GM23338 (cell line): ENCODE measurements around the gene FGGY. TPM values are rescaled to one million over a fixed set of nuclear protein-coding genes. Genes with fewer than 3 reads are reported as not detected.

Experiments
- ATAC-seq: fragments of 200-7000 bp; cut with Tn5 transposase; 3 replicates; pipeline ENCODE4 v1.9.1; 2020
- DNase-seq: peaks from one replicate; pipeline ENCODE4 v3.0.0-alpha.2; 2015; ENCODE audit warnings: low spot score
- H2AFZ ChIP-seq: fragments of 200-600 bp; sonication (generic); 2 replicates; pipeline ENCODE4 v1.8.0; 2016; ENCODE audit warnings: antibody characterized with exemption, mild to moderate bottlenecking, moderate library complexity
- H3F3A ChIP-seq: fragments of 200-600 bp; sonication (generic); replicated peaks from 2 replicates; pipeline ENCODE4 v1.8.0; 2017; ENCODE audit warnings: antibody characterized with exemption, mixed run types, low read depth
- H3K27ac ChIP-seq: fragments of 200-600 bp; sonication (generic); 2 replicates; pipeline ENCODE4 v1.6.1; 2016; ENCODE audit warnings: low read depth
- H3K27me3 ChIP-seq: fragments of 200-600 bp; sonication (generic); 2 replicates; pipeline ENCODE4 v1.8.0; 2016; ENCODE audit warnings: mild to moderate bottlenecking, mixed run types, moderate library complexity; ENCODE audit not compliant: insufficient read depth
- H3K36me3 ChIP-seq: fragments of 200-600 bp; sonication (generic); 2 replicates; pipeline ENCODE4 v1.8.0; 2016; ENCODE audit warnings: mild to moderate bottlenecking; ENCODE audit not compliant: insufficient read depth
- H3K4me1 ChIP-seq: fragments of 200-600 bp; sonication (generic); 2 replicates; pipeline ENCODE4 v1.8.0; 2016; ENCODE audit warnings: mild to moderate bottlenecking, moderate library complexity; ENCODE audit not compliant: insufficient read depth
- H3K4me2 ChIP-seq: fragments of 200-600 bp; sonication (generic); 2 replicates; pipeline ENCODE4 v1.7.1; 2017; ENCODE audit warnings: mixed run types
- H3K4me3 ChIP-seq: fragments of 200-600 bp; sonication (generic); 2 replicates; pipeline ENCODE4 v1.6.1; 2016; ENCODE audit warnings: mixed run types
- H3K79me2 ChIP-seq: fragments of 200-600 bp; sonication (generic); replicated peaks from 2 replicates; pipeline ENCODE4 v1.8.0; 2017; ENCODE audit warnings: mild to moderate bottlenecking; ENCODE audit not compliant: insufficient read depth
- H3K9me2 ChIP-seq: fragments of 200-600 bp; sonication (generic); 2 replicates; pipeline ENCODE4 v1.8.0; 2017; ENCODE audit not compliant: insufficient read depth
- H4K20me1 ChIP-seq: fragments of 200-600 bp; sonication (generic); replicated peaks from 2 replicates; pipeline ENCODE4 v1.8.0; 2017; ENCODE audit warnings: mild to moderate bottlenecking; ENCODE audit not compliant: insufficient read depth
- H3K27ac Mint-ChIP-seq: 2 replicates; pipeline ENCODE4 v1.8.0; 2020; ENCODE audit warnings: inconsistent platforms, mild to moderate bottlenecking, moderate library complexity, mixed read lengths
- H3K27me3 Mint-ChIP-seq: 3 replicates; pipeline ENCODE4 v1.8.0; 2022; ENCODE audit warnings: low read depth, mild to moderate bottlenecking, moderate library complexity, mixed read lengths, inconsistent platforms; ENCODE audit not compliant: insufficient read depth, poor library complexity
- H3K36me3 Mint-ChIP-seq: 3 replicates; pipeline ENCODE4 v1.8.0; 2021; ENCODE audit warnings: low read depth, mild to moderate bottlenecking, inconsistent platforms, moderate library complexity, mixed read lengths
- H3K4me1 Mint-ChIP-seq: 3 replicates; pipeline ENCODE4 v1.8.0; 2020; ENCODE audit warnings: mild to moderate bottlenecking, inconsistent platforms, mixed read lengths
- H3K4me3 Mint-ChIP-seq: 3 replicates; pipeline ENCODE4 v1.8.0; 2021; ENCODE audit warnings: moderate library complexity, mild to moderate bottlenecking, inconsistent platforms, mixed read lengths
- H3K9me3 Mint-ChIP-seq: 3 replicates; pipeline ENCODE4 v1.8.0; 2020; ENCODE audit warnings: moderate library complexity, mild to moderate bottlenecking, inconsistent platforms, mixed read lengths
- CREB1 ChIP-seq: fragments of 250-450 bp; sonication (Bioruptor Pico); IDR thresholded peaks from 2 replicates; pipeline ENCODE4 v1.5.0; 2020; ENCODE audit warnings: low read depth, mild to moderate bottlenecking, moderate library complexity
- EZH2 ChIP-seq: fragments of 200-600 bp; sonication (generic); IDR thresholded peaks from one replicate; pipeline ENCODE4 v1.8.0; 2017; ENCODE audit warnings: antibody characterized with exemption, mild to moderate bottlenecking, low read depth; ENCODE audit not compliant: unreplicated experiment
- EZH2phosphoT487 ChIP-seq: fragments of 200-600 bp; sonication (generic); IDR thresholded peaks from one replicate; pipeline ENCODE4 v1.8.1; 2018; ENCODE audit warnings: antibody characterized with exemption; ENCODE audit not compliant: unreplicated experiment
- JUNB ChIP-seq: IDR thresholded peaks from one replicate; pipeline ENCODE4 v1.6.1; 2016; ENCODE audit warnings: antibody characterized with exemption; ENCODE audit not compliant: unreplicated experiment
- NANOG ChIP-seq: IDR thresholded peaks from 2 replicates; pipeline ENCODE4 v1.6.1; 2016; ENCODE audit warnings: antibody characterized with exemption, borderline replicate concordance
- POLR2AphosphoS5 ChIP-seq: IDR thresholded peaks from 2 replicates; pipeline ENCODE4 v1.6.1; 2016; ENCODE audit warnings: antibody characterized with exemption, low read depth
- STAT1 ChIP-seq: IDR thresholded peaks from one replicate; pipeline ENCODE4 v1.6.1; 2016; ENCODE audit warnings: antibody characterized with exemption; ENCODE audit not compliant: unreplicated experiment
- ZNF114 ChIP-seq: fragments of 250-450 bp; sonication (Bioruptor Pico); IDR thresholded peaks from 2 replicates; pipeline ENCODE4 v1.5.0; 2020; ENCODE audit warnings: mild to moderate bottlenecking, moderate library complexity
- ZNF331 ChIP-seq: fragments of 250-450 bp; sonication (Bioruptor Pico); IDR thresholded peaks from 2 replicates; pipeline ENCODE4 v1.5.0; 2020; ENCODE audit warnings: low read depth, mild to moderate bottlenecking, moderate library complexity
- polyA plus RNA-seq: library from polyadenylated mRNA; unstranded; fragments of >200 nt; fragmentation: Nextera tagmentation; extraction: Ambion mirVana; gene quantifications from 2 replicates; pipeline ENCODE4 v1.2.1, GENCODE V29; 2016
- total RNA-seq: library from RNA; depleted of rRNA; stranded (reverse); fragments of >200 nt; shearing (Covaris generic); gene quantifications from 2 replicates; pipeline ENCODE4 v1.2.3, GENCODE V29; 2014
- TF ChIP-seq, protein P1 (sequence below), 2 experiments: fragments of 200-600 bp in 1 of 2; sonication (generic) in 1 of 2; conservative IDR thresholded peaks; 2 replicates each; pipeline versions ENCODE4 v1.5.1 to v1.6.1; 2016 to 2017; ENCODE audit warnings: antibody characterized with exemption in 2 of 2, low read depth in 2 of 2, mild to moderate bottlenecking in 2 of 2, moderate library complexity in 1 of 2
- TF ChIP-seq, protein P2 (sequence below): fragments of 250-450 bp; sonication (Bioruptor Pico); IDR thresholded peaks from 2 replicates; pipeline ENCODE4 v1.5.0; 2020; ENCODE audit warnings: mild to moderate bottlenecking, moderate library complexity
- TF ChIP-seq, protein P3 (sequence below): IDR thresholded peaks from one replicate; pipeline ENCODE4 v1.6.1; 2018; ENCODE audit warnings: antibody characterized with exemption; ENCODE audit not compliant: unreplicated experiment
- TF ChIP-seq, protein P4 (sequence below): IDR thresholded peaks from 2 replicates; pipeline ENCODE4 v1.6.1; 2016; ENCODE audit warnings: antibody characterized with exemption

FGGY gene
- total and polyA plus RNA-seq, 2 experiments from 2014 or later, result 10.9 to 21.4 TPM

DNA sequence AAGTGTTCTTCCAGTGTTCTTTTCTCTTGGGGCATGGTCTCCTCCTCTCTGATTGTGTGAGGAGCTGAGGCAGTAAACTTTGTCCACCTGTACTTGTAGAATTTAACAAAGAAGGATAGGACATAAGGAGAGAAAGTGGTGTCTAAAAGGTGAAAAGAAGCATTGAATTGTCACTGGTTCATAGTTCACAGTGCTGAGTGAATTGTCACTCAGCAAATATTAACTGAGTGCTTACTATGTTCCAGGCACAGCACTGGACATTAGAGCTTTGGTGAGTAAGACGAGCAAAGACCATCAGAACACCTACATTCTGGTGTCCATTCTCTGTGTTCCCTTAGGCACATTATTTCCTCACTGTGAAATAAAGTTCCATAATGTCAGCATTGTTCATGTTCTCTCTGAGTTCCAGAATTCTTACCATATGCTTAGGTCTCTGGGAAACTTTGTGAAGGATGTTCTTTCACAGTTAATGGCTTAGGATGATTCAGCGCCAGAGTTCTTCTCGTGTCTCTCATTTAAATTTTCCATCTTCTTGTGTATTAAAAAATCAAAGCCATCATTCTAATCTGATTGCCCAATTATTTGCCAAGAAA is 361.1 kb downstream of the FGGY start:
- Histone ChIP-seq H2AFZ (no peak overlapping the region), H3K9me2 (peaks cover 8% of the 10 kb centered on the region; the same call in 1 of the 2 replicates), H3K4me1 (peaks cover under 1% of the 10 kb centered on the region; the same call in 1 of the 2 replicates), H3K36me3 (no peaks in the 10 kb centered on the region), H3F3A (no peaks in the 10 kb centered on the region), H4K20me1 (no peaks in the 10 kb centered on the region), H3K4me3 (no peak overlapping the region), H3K27ac (no peak overlapping the region), H3K79me2 (no peaks in the 10 kb centered on the region), H3K4me2 (no peak overlapping the region), H3K27me3 (no peaks in the 10 kb centered on the region)
- H3K4me1 Mint-ChIP-seq, result peaks cover 6% of the 10 kb centered on the region
- no peak overlapping the region for H3K4me3 Mint-ChIP-seq
- H3K9me3 Mint-ChIP-seq, result peaks cover 8% of the 10 kb centered on the region
- no peak for ATAC-seq
- peaks cover 3% of the 10 kb centered on the region; the same call in 2 of the 3 replicates for H3K36me3 Mint-ChIP-seq
- TF ChIP-seq CREB1 (no peak), STAT1 (no peak), ZNF114 (CRISPR knock-in tag) (no peak), JUNB (no peak), NANOG (no peak), EZH2phosphoT487 (no peak), ZNF331 (CRISPR knock-in tag) (no peak), POLR2AphosphoS5 (no peak), EZH2 (no peak)
- TF ChIP-seq, protein P1, sequence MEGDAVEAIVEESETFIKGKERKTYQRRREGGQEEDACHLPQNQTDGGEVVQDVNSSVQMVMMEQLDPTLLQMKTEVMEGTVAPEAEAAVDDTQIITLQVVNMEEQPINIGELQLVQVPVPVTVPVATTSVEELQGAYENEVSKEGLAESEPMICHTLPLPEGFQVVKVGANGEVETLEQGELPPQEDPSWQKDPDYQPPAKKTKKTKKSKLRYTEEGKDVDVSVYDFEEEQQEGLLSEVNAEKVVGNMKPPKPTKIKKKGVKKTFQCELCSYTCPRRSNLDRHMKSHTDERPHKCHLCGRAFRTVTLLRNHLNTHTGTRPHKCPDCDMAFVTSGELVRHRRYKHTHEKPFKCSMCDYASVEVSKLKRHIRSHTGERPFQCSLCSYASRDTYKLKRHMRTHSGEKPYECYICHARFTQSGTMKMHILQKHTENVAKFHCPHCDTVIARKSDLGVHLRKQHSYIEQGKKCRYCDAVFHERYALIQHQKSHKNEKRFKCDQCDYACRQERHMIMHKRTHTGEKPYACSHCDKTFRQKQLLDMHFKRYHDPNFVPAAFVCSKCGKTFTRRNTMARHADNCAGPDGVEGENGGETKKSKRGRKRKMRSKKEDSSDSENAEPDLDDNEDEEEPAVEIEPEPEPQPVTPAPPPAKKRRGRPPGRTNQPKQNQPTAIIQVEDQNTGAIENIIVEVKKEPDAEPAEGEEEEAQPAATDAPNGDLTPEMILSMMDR (conservative IDR thresholded peaks at IDR 0.05; ENCODE audit: low read depth in 2 of 2), result no peak
- TF ChIP-seq, protein P2, sequence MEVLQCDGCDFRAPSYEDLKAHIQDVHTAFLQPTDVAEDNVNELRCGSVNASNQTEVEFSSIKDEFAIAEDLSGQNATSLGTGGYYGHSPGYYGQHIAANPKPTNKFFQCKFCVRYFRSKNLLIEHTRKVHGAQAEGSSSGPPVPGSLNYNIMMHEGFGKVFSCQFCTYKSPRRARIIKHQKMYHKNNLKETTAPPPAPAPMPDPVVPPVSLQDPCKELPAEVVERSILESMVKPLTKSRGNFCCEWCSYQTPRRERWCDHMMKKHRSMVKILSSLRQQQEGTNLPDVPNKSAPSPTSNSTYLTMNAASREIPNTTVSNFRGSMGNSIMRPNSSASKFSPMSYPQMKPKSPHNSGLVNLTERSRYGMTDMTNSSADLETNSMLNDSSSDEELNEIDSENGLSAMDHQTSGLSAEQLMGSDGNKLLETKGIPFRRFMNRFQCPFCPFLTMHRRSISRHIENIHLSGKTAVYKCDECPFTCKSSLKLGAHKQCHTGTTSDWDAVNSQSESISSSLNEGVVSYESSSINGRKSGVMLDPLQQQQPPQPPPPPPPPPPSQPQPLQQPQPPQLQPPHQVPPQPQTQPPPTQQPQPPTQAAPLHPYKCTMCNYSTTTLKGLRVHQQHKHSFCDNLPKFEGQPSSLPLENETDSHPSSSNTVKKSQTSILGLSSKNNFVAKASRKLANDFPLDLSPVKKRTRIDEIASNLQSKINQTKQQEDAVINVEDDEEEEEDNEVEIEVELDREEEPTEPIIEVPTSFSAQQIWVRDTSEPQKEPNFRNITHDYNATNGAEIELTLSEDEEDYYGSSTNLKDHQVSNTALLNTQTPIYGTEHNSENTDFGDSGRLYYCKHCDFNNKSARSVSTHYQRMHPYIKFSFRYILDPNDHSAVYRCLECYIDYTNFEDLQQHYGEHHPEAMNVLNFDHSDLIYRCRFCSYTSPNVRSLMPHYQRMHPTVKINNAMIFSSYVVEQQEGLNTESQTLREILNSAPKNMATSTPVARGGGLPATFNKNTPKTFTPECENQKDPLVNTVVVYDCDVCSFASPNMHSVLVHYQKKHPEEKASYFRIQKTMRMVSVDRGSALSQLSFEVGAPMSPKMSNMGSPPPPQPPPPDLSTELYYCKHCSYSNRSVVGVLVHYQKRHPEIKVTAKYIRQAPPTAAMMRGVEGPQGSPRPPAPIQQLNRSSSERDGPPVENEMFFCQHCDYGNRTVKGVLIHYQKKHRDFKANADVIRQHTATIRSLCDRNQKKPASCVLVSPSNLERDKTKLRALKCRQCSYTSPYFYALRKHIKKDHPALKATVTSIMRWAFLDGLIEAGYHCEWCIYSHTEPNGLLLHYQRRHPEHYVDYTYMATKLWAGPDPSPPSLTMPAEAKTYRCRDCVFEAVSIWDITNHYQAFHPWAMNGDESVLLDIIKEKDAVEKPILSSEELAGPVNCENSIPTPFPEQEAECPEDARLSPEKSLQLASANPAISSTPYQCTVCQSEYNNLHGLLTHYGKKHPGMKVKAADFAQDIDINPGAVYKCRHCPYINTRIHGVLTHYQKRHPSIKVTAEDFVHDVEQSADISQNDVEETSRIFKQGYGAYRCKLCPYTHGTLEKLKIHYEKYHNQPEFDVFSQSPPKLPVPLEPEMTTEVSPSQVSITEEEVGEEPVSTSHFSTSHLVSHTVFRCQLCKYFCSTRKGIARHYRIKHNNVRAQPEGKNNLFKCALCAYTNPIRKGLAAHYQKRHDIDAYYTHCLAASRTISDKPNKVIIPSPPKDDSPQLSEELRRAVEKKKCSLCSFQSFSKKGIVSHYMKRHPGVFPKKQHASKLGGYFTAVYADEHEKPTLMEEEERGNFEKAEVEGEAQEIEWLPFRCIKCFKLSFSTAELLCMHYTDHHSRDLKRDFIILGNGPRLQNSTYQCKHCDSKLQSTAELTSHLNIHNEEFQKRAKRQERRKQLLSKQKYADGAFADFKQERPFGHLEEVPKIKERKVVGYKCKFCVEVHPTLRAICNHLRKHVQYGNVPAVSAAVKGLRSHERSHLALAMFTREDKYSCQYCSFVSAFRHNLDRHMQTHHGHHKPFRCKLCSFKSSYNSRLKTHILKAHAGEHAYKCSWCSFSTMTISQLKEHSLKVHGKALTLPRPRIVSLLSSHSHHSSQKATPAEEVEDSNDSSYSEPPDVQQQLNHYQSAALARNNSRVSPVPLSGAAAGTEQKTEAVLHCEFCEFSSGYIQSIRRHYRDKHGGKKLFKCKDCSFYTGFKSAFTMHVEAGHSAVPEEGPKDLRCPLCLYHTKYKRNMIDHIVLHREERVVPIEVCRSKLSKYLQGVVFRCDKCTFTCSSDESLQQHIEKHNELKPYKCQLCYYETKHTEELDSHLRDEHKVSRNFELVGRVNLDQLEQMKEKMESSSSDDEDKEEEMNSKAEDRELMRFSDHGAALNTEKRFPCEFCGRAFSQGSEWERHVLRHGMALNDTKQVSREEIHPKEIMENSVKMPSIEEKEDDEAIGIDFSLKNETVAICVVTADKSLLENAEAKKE (CRISPR knock-in tag), result no peak
- TF ChIP-seq, protein P3, sequence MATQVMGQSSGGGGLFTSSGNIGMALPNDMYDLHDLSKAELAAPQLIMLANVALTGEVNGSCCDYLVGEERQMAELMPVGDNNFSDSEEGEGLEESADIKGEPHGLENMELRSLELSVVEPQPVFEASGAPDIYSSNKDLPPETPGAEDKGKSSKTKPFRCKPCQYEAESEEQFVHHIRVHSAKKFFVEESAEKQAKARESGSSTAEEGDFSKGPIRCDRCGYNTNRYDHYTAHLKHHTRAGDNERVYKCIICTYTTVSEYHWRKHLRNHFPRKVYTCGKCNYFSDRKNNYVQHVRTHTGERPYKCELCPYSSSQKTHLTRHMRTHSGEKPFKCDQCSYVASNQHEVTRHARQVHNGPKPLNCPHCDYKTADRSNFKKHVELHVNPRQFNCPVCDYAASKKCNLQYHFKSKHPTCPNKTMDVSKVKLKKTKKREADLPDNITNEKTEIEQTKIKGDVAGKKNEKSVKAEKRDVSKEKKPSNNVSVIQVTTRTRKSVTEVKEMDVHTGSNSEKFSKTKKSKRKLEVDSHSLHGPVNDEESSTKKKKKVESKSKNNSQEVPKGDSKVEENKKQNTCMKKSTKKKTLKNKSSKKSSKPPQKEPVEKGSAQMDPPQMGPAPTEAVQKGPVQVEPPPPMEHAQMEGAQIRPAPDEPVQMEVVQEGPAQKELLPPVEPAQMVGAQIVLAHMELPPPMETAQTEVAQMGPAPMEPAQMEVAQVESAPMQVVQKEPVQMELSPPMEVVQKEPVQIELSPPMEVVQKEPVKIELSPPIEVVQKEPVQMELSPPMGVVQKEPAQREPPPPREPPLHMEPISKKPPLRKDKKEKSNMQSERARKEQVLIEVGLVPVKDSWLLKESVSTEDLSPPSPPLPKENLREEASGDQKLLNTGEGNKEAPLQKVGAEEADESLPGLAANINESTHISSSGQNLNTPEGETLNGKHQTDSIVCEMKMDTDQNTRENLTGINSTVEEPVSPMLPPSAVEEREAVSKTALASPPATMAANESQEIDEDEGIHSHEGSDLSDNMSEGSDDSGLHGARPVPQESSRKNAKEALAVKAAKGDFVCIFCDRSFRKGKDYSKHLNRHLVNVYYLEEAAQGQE, result no peak
- TF ChIP-seq, protein P4, sequence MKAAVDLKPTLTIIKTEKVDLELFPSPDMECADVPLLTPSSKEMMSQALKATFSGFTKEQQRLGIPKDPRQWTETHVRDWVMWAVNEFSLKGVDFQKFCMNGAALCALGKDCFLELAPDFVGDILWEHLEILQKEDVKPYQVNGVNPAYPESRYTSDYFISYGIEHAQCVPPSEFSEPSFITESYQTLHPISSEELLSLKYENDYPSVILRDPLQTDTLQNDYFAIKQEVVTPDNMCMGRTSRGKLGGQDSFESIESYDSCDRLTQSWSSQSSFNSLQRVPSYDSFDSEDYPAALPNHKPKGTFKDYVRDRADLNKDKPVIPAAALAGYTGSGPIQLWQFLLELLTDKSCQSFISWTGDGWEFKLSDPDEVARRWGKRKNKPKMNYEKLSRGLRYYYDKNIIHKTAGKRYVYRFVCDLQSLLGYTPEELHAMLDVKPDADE, result no peak
- DNase-seq, result no peak
- H3K27ac Mint-ChIP-seq, result no peak overlapping the region
- H3K27me3 Mint-ChIP-seq, result no peaks in the 10 kb centered on the region
